HEK293 (cell line): ENCODE data around the gene DNAJC6.

Source experiments
- CTCF ChIA-PET: fragments of 350-600 bp; formaldehyde crosslinking; extraction: SDS; loops from one replicate; lab custom pipeline; 2021; ENCODE audit warnings: antibody characterized with exemption; lab: Yijun Ruan, JAX
- POLR2A ChIA-PET: fragments of 300-600 bp; formaldehyde crosslinking; extraction: SDS; loops from one replicate; lab custom pipeline; 2020; ENCODE audit warnings: antibody characterized with exemption, inconsistent platforms; lab: Yijun Ruan, JAX
- H3K27ac ChIP-seq: fragments of 200-500 bp; sonication (Bioruptor generic); 2 replicates; pipeline ENCODE4 v1.5.1; 2014; ENCODE audit warnings: low read depth, low read length, control low read depth, inconsistent platforms; ENCODE audit errors: extremely low read depth
- H3K36me3 ChIP-seq, 2 experiments: fragments of 200-500 bp in 1 of 2; sonication (Bioruptor generic) in 1 of 2; 1 replicate in 1 of 2; 2 replicates in 1 of 2; pipeline ENCODE4 v1.5.1; 2014 to 2017; ENCODE audit warnings: inconsistent platforms in 2 of 2, low read length in 2 of 2; ENCODE audit not compliant: control insufficient read depth in 2 of 2, insufficient read depth in 1 of 2
- H3K4me1 ChIP-seq: fragments of 200-500 bp; sonication (Bioruptor generic); 2 replicates; pipeline ENCODE4 v1.5.1; 2014; ENCODE audit warnings: mild to moderate bottlenecking, low read length, inconsistent platforms; ENCODE audit not compliant: control insufficient read depth, insufficient read depth
- H3K4me3 ChIP-seq: 2 replicates; pipeline ENCODE4 v1.5.1; 2011; ENCODE audit warnings: low read depth, mild to moderate bottlenecking, control low read depth, low read length, moderate library complexity
- H3K9me3 ChIP-seq: fragments of 200-500 bp; sonication (Bioruptor generic); 2 replicates; pipeline ENCODE4 v1.5.1; 2014; ENCODE audit warnings: low read depth, low read length, inconsistent platforms; ENCODE audit not compliant: control insufficient read depth, insufficient read depth
- HOXA7 ChIP-seq: sonication (generic); formaldehyde crosslinking; IDR thresholded peaks from 2 replicates; pipeline ENCODE4 v1.8.1; 2022; ENCODE audit warnings: missing genetic modification reagents, borderline replicate concordance
- HOXD13 ChIP-seq: sonication (generic); formaldehyde crosslinking; IDR thresholded peaks from 2 replicates; pipeline ENCODE4 v1.8.0; 2022; ENCODE audit warnings: missing genetic modification reagents, borderline replicate concordance
- MYNN ChIP-seq: fragments of 450-650 bp; formaldehyde crosslinking; IDR thresholded peaks from 2 replicates; pipeline ENCODE4 v1.5.1; 2016; ENCODE audit warnings: missing biosample characterization, missing genetic modification characterization, borderline replicate concordance
- PRDM10 ChIP-seq: fragments of 450-650 bp; formaldehyde crosslinking; IDR thresholded peaks from 2 replicates; pipeline ENCODE4 v1.5.1; 2016; ENCODE audit warnings: missing biosample characterization, missing genetic modification characterization
- SETDB1 ChIP-seq: IDR thresholded peaks from one replicate; pipeline ENCODE4 v1.6.1; 2017; ENCODE audit warnings: mild to moderate bottlenecking, low read length, moderate library complexity, mixed read lengths; ENCODE audit not compliant: insufficient read length
- SP7 ChIP-seq: fragments of 450-650 bp; formaldehyde crosslinking; IDR thresholded peaks from 2 replicates; pipeline ENCODE4 v1.5.1; 2016; ENCODE audit warnings: missing biosample characterization, missing genetic modification characterization
- TRIM28 ChIP-seq: IDR thresholded peaks from 2 replicates; pipeline ENCODE4 v1.6.1; 2011; ENCODE audit warnings: low read length, control low read depth, borderline replicate concordance
- YY2 ChIP-seq: fragments of 450-650 bp; formaldehyde crosslinking; IDR thresholded peaks from 2 replicates; pipeline ENCODE4 v1.5.1; 2016; ENCODE audit warnings: missing biosample characterization, missing genetic modification characterization
- ZBTB10 ChIP-seq: fragments of 450-650 bp; formaldehyde crosslinking; IDR thresholded peaks from 2 replicates; pipeline ENCODE4 v1.5.1; 2016; ENCODE audit warnings: missing biosample characterization, missing genetic modification characterization
- ZBTB8A ChIP-seq: fragments of 450-650 bp; formaldehyde crosslinking; IDR thresholded peaks from 2 replicates; pipeline ENCODE4 v1.5.1; 2016; ENCODE audit warnings: missing biosample characterization, missing genetic modification characterization
- ZFP3 ChIP-seq: fragments of 450-650 bp; formaldehyde crosslinking; IDR thresholded peaks from 2 replicates; pipeline ENCODE4 v1.5.1; 2016; ENCODE audit warnings: low read depth, missing biosample characterization, missing genetic modification characterization
- ZFP37 ChIP-seq: fragments of 450-650 bp; formaldehyde crosslinking; IDR thresholded peaks from 2 replicates; pipeline ENCODE4 v1.5.1; 2016; ENCODE audit warnings: missing biosample characterization, missing genetic modification characterization
- ZNF112 ChIP-seq: fragments of 450-650 bp; formaldehyde crosslinking; IDR thresholded peaks from 2 replicates; pipeline ENCODE4 v1.5.0; 2017; ENCODE audit warnings: missing biosample characterization, missing genetic modification characterization
- ZNF146 ChIP-seq: fragments of 450-650 bp; formaldehyde crosslinking; IDR thresholded peaks from 2 replicates; pipeline ENCODE4 v1.5.1; 2016; ENCODE audit warnings: missing biosample characterization, missing genetic modification characterization
- ZNF157 ChIP-seq: fragments of 450-650 bp; formaldehyde crosslinking; IDR thresholded peaks from 2 replicates; pipeline ENCODE4 v1.5.1; 2016; ENCODE audit warnings: missing biosample characterization, missing genetic modification characterization
- ZNF223 ChIP-seq: fragments of 450-650 bp; formaldehyde crosslinking; IDR thresholded peaks from 2 replicates; pipeline ENCODE4 v1.5.1; 2016; ENCODE audit warnings: missing biosample characterization, missing genetic modification characterization
- ZNF280D ChIP-seq: fragments of 450-650 bp; formaldehyde crosslinking; IDR thresholded peaks from 2 replicates; pipeline ENCODE4 v1.5.1; 2016; ENCODE audit warnings: missing biosample characterization, missing genetic modification characterization
- ZNF350 ChIP-seq: fragments of 450-650 bp; formaldehyde crosslinking; IDR thresholded peaks from 2 replicates; pipeline ENCODE4 v1.5.0; 2017; ENCODE audit warnings: missing biosample characterization, mild to moderate bottlenecking, missing genetic modification characterization
- ZNF449 ChIP-seq: fragments of 450-650 bp; formaldehyde crosslinking; IDR thresholded peaks from 2 replicates; pipeline ENCODE4 v1.5.1; 2017; ENCODE audit warnings: missing biosample characterization, mild to moderate bottlenecking, missing genetic modification characterization, moderate library complexity
- ZNF610 ChIP-seq: fragments of 450-650 bp; formaldehyde crosslinking; IDR thresholded peaks from 2 replicates; pipeline ENCODE4 v1.5.1; 2016; ENCODE audit warnings: missing biosample characterization, missing genetic modification characterization, borderline replicate concordance
- ZNF664 ChIP-seq: fragments of 450-650 bp; formaldehyde crosslinking; IDR thresholded peaks from 2 replicates; pipeline ENCODE4 v1.5.1; 2016; ENCODE audit warnings: missing biosample characterization, missing genetic modification characterization
- ZNF791 ChIP-seq: fragments of 450-650 bp; formaldehyde crosslinking; IDR thresholded peaks from 2 replicates; pipeline ENCODE4 v1.5.1; 2016; ENCODE audit warnings: missing biosample characterization, missing genetic modification characterization
- ZNF837 ChIP-seq: fragments of 450-650 bp; formaldehyde crosslinking; IDR thresholded peaks from 2 replicates; pipeline ENCODE4 v1.5.1; 2016; ENCODE audit warnings: missing biosample characterization, missing genetic modification characterization
- ZSCAN5A ChIP-seq: fragments of 450-650 bp; formaldehyde crosslinking; IDR thresholded peaks from 2 replicates; pipeline ENCODE4 v1.5.1; 2016; ENCODE audit warnings: missing biosample characterization, missing genetic modification characterization

DNAJC6 gene

GRCh38 chr1:65409314-65409713 is 100.0 kb downstream of the DNAJC6 start:
- TF ChIP-seq TRIM28, result no peak
- TF ChIP-seq HOXD13 (CRISPR knock-in tag), result no peak
- no peak for TF ChIP-seq PRDM10 (tag by site-specific recombination)
- TF ChIP-seq ZNF791 (tag by site-specific recombination), result no peak
- no peak for TF ChIP-seq ZFP3 (tag by site-specific recombination)
- TF ChIP-seq HOXA7 (CRISPR knock-in tag), result no peak
- TF ChIP-seq ZNF223 (tag by site-specific recombination), result no peak
- TF ChIP-seq ZNF664 (tag by site-specific recombination), result no peak
- TF ChIP-seq ZFP37 (tag by site-specific recombination), result no peak
- no peak for TF ChIP-seq ZBTB10 (tag by site-specific recombination)
- no peak for TF ChIP-seq ZNF146 (tag by site-specific recombination)
- H3K27ac ChIP-seq, result no peak overlapping the region
- H3K9me3 ChIP-seq, result no peaks in the 10 kb centered on the region
- H3K4me3 ChIP-seq, result no peak overlapping the region
- no peaks in the 10 kb centered on the region for H3K4me1 ChIP-seq
- peaks cover 0 to 58% of the 10 kb centered on the region in 2 experiments; a peak in 1 of 3 replicates for H3K36me3 ChIP-seq
- ChIA-PET CTCF (interaction anchor here (1.6 kb wide), 1 partner anchor 9 kb away, joined by 3 read pairs; no protein-coding TSS in a partner anchor), POLR2A (no interaction called here)

GRCh38 chr1:65409816-65410326 is 100.5 kb downstream of the DNAJC6 start:
- Histone ChIP-seq H3K36me3 (peaks cover 0 to 54% of the 10 kb centered on the region in 2 experiments; a peak in 1 of 3 replicates), H3K27ac (no peak overlapping the region), H3K4me3 (no peak overlapping the region), H3K4me1 (no peaks in the 10 kb centered on the region), H3K9me3 (no peaks in the 10 kb centered on the region)
- CTCF ChIA-PET, result interaction anchor here (0.6 kb wide), 1 partner anchor 649 kb away, joined by 3 read pairs; no protein-coding TSS in a partner anchor
- POLR2A ChIA-PET, result no interaction called here
- TF ChIP-seq ZNF112 (tag by site-specific recombination), result no peak
- no peak for TF ChIP-seq SP7 (tag by site-specific recombination)
- TF ChIP-seq ZNF449 (tag by site-specific recombination), result no peak
- TF ChIP-seq ZSCAN5A (tag by site-specific recombination), result no peak
- TF ChIP-seq ZNF280D (tag by site-specific recombination), result no peak
- no peak for TF ChIP-seq YY2
- no peak for TF ChIP-seq ZNF350 (tag by site-specific recombination)
- no peak for TF ChIP-seq MYNN (tag by site-specific recombination)
- TF ChIP-seq ZNF837 (tag by site-specific recombination), result no peak
- TF ChIP-seq ZNF157 (tag by site-specific recombination), result no peak
- TF ChIP-seq ZBTB8A, result no peak
- no peak for TF ChIP-seq ZNF610
- TF ChIP-seq SETDB1, result no peak
